HG03354 (cell line): ENCODE data around the gene GNA12.
"Not testable (repeated sequence)": the region's sequence is repeated elsewhere in the genome, so short reads cannot be mapped to it uniquely, and the experiment has no call there.

ENCODE experiments used
- ATAC-seq: cut with Tn5 transposase; IDR thresholded peaks from one replicate; pipeline ENCODE4 v1.9.1; 2021; ENCODE audit warnings: mild to moderate bottlenecking; ENCODE audit not compliant: unreplicated experiment, poor library complexity, severe bottlenecking

GNA12 gene

GRCh38 chr7:2737005-2737743 lies 106.9 kb downstream of the GNA12 start:
- ATAC-seq = not testable (repeated sequence)

GRCh38 chr7:2736411-2736914 lies 107.6 kb downstream of the GNA12 start:
- no peak for ATAC-seq

GRCh38 chr7:2735744-2736143 lies 108.4 kb downstream of the GNA12 start:
- no peak for ATAC-seq

GRCh38 chr7:2734751-2735571 lies 109.1 kb downstream of the GNA12 start:
- no peak for ATAC-seq

GRCh38 chr7:2734084-2734686 lies 109.9 kb downstream of the GNA12 start:
- ATAC-seq = no peak

GRCh38 chr7:2732959-2733584 lies 111.0 kb downstream of the GNA12 start:
- ATAC-seq = no peak

- ATAC-seq = no peak
Observed at GRCh38 chr7:2732388-2732787, 111.7 kb downstream of the GNA12 start.

- no peak for ATAC-seq
Observed at GRCh38 chr7:2730846-2731770, 113.0 kb downstream of the GNA12 start.

- no peak for ATAC-seq
Observed at GRCh38 chr7:2729893-2730716, 114.0 kb downstream of the GNA12 start.

GRCh38 chr7:2729031-2729892 lies 114.8 kb downstream of the GNA12 start:
- ATAC-seq = no peak

- no peak for ATAC-seq
Observed at GRCh38 chr7:2728316-2729030, 115.6 kb downstream of the GNA12 start.

- not testable (repeated sequence) for ATAC-seq
Observed at GRCh38 chr7:2727206-2727605, 116.9 kb downstream of the GNA12 start.

GRCh38 chr7:2726316-2727018 lies 117.6 kb downstream of the GNA12 start:
- ATAC-seq = no peak

GRCh38 chr7:2725178-2726105 lies 118.7 kb downstream of the GNA12 start:
- no peak for ATAC-seq
